ENCODE results near the gene STRA6. TPM values are rescaled to one million over a fixed set of nuclear protein-coding genes. Genes with fewer than 3 reads are reported as not detected.

The STRA6 gene
- total RNA-seq, 1 donor from 2014 or later: 158 TPM

DNA sequence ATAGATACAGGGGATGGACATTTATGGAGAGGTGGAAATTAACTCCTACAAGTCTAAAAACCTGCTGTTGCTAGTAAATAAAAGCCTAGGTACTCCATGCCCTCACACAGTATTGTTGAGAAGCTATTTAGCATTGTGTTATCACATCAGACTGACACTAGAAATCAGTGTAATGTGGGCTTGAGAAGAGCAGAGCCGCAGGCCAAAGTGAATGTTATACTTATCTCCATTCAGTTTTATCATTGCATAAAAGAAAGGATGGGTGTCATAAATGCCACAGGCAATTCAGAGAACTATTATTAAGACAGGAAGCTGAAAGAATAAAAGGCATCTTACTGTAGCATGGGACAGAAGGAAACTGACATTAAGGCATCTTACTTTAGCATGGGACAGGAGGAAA lies 42.8 kb downstream of the STRA6 start:
- Mint-ChIP-seq H3K4me1 (ENCODE audit: unreplicated experiment) (peaks cover 24% of the 10 kb centered on the region), H3K27me3 (peaks cover 12% of the 10 kb centered on the region), H3K36me3 (no peaks in the 10 kb centered on the region), H3K9me3 (peaks cover 4% of the 10 kb centered on the region), H3K4me3 (no peak overlapping the region), H3K27ac (no peak overlapping the region)
- TF ChIP-seq, protein P1, sequence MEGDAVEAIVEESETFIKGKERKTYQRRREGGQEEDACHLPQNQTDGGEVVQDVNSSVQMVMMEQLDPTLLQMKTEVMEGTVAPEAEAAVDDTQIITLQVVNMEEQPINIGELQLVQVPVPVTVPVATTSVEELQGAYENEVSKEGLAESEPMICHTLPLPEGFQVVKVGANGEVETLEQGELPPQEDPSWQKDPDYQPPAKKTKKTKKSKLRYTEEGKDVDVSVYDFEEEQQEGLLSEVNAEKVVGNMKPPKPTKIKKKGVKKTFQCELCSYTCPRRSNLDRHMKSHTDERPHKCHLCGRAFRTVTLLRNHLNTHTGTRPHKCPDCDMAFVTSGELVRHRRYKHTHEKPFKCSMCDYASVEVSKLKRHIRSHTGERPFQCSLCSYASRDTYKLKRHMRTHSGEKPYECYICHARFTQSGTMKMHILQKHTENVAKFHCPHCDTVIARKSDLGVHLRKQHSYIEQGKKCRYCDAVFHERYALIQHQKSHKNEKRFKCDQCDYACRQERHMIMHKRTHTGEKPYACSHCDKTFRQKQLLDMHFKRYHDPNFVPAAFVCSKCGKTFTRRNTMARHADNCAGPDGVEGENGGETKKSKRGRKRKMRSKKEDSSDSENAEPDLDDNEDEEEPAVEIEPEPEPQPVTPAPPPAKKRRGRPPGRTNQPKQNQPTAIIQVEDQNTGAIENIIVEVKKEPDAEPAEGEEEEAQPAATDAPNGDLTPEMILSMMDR (conservative IDR thresholded peaks at IDR 0.05): no peak
- no peak for DNase-seq (ENCODE audit: extremely low spot score, unreplicated experiment)

DNA sequence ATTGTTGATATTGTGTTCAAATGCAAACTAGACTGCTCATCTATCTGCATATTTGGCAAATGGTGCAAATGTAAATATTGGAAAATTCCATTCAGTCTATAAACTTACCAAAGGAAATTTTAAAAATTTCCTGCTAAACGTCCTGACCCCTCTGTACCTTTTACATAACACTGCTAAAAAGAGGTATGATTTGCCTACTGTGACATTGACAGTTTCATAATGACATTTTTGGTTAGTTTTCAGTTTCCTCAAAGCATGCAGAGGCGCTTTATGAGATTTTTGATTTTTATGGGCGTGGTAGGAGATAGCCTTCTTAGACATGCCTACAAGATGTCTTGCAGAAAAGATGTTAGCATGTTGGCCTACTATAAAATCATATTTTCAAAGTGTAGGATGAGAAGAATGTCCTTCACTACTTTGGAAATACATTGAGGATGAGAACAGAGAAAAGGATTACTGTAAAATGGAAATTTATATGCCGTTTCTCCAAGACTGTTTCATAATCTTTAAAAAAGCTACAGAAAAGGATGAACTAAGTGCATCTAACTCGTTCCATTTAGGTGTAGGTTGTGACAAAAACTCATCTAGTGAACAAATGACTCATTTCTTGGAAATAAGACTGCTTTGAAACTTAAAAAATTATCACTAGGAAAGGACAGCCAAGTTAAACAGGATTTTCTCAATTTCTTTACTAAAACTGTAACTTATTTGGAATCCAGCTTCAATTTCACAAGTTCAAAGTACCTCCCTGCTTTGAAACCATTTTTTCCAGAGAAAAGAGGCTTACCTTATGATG lies 43.5 kb downstream of the STRA6 start:
- Mint-ChIP-seq H3K4me1 (ENCODE audit: unreplicated experiment) (peaks cover 24% of the 10 kb centered on the region), H3K9me3 (peaks cover under 1% of the 10 kb centered on the region), H3K4me3 (no peak overlapping the region), H3K27ac (no peak overlapping the region), H3K27me3 (peaks cover 8% of the 10 kb centered on the region), H3K36me3 (no peaks in the 10 kb centered on the region)
- TF ChIP-seq, protein P1 (conservative IDR thresholded peaks at IDR 0.05): no peak
- no peak for DNase-seq (ENCODE audit: extremely low spot score, unreplicated experiment)

DNA sequence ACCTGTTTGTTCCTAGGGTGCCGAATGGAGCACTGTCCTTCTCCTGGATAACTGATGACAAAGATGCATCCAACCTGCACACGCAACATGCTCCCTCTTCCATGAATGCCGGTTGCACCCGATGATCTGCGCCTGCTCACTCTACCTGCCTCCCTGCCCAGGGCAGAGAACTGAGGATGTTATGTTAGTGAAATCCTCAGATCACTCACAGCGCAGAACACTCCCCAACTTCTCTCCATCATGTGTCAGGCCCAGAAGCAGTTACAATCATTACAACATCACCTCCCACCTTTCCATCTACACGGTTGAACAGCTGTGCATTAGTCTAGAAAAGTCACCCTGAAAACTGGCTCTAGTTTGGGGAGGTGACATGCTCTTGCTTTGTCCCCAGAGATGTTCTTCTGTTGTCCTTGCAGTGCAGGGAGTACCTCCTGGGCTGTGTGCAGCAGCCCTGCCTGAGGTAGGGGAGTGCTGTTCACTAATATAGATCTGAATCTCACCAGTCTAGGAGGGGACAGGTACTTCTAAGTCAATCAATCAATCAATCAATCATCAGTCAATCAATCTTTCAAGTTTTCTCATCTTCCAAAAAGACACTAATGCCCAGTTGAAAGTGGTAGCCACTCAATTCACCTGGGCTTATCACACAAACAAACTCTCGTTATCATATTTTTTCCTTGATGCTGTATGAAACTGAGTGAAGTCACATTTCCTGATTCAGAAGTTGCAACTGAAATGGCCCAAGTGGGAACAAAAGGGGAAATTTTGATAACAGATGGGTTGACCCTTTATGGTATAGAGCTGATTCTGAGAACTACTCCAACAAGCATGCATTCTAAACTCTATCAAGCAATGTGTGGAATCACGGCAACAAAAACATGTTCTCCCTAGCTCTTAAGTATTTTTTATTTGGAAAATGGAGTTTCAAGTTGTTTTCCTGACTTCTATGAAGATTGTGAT lies 44.4 kb downstream of the STRA6 start:
- no peak overlapping the region for H3K4me3 Mint-ChIP-seq
- no peak overlapping the region for H3K27ac Mint-ChIP-seq
- TF ChIP-seq, protein P1 (conservative IDR thresholded peaks at IDR 0.05): no peak
- peaks cover 28% of the 10 kb centered on the region for H3K4me1 Mint-ChIP-seq (ENCODE audit: unreplicated experiment)
- no peaks in the 10 kb centered on the region for H3K9me3 Mint-ChIP-seq
- H3K36me3 Mint-ChIP-seq: no peaks in the 10 kb centered on the region
- no peak for DNase-seq (ENCODE audit: extremely low spot score, unreplicated experiment)
- H3K27me3 Mint-ChIP-seq: peaks cover 8% of the 10 kb centered on the region

GRCh38 chr15:74156678-74157411 lies 45.7 kb downstream of the STRA6 start:
- TF ChIP-seq, protein P1 (conservative IDR thresholded peaks at IDR 0.05): no peak
- DNase-seq (ENCODE audit: extremely low spot score, unreplicated experiment): no peak
- Mint-ChIP-seq H3K27me3 (peaks cover 8% of the 10 kb centered on the region), H3K27ac (peak overlapping the region; percentile 64), H3K36me3 (no peaks in the 10 kb centered on the region), H3K4me3 (peak overlapping the region; percentile 28), H3K4me1 (ENCODE audit: unreplicated experiment) (peaks cover 29% of the 10 kb centered on the region), H3K9me3 (no peaks in the 10 kb centered on the region)

DNA sequence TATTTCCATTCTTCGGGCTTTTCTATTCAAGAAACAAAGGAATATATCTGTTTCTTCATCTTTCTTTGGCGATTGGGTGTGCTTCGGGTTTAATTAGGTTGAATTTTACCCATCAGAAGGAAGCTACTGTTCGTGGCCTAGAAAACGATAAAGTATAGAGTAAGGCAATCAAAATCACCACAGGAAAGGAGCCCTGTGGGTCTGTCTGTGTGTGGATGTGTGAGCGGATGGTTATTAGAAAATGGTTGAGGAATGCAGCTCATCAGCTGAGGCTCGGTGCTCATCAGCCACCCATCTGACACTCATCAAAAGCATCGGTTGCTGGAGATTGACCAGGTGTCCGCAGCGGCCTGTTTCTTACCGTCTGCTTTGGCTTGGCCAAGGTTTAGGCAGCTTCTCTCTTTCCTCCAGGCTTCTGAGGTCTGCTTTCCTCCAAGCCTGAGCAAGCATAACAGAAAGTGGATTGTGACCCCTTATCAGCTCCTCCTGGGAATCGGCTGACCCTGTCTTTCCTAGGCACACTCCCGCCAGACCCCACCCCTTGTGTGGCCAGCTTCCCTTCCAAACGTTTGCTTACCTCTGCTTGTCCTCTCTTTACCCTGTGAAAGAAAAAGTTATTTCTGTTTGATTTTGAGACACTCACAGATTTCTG lies 46.7 kb downstream of the STRA6 start:
- H3K27ac Mint-ChIP-seq: no peak overlapping the region
- H3K36me3 Mint-ChIP-seq: no peaks in the 10 kb centered on the region
- no peak overlapping the region for H3K4me3 Mint-ChIP-seq
- peaks cover 8% of the 10 kb centered on the region for H3K27me3 Mint-ChIP-seq
- TF ChIP-seq, protein P1 (conservative IDR thresholded peaks at IDR 0.05): no peak
- no peaks in the 10 kb centered on the region for H3K9me3 Mint-ChIP-seq
- no peak for DNase-seq (ENCODE audit: extremely low spot score, unreplicated experiment)
- peaks cover 29% of the 10 kb centered on the region for H3K4me1 Mint-ChIP-seq (ENCODE audit: unreplicated experiment)
